ENCODE data around the gene BRSK2. TPM values are rescaled to one million over a fixed set of nuclear protein-coding genes. Genes with fewer than 3 reads are reported as not detected.

The BRSK2 gene
- total RNA-seq, 4 donors from 2014 or later: 0.72 to 1.6 (median 0.82) TPM; not detected in 1

GRCh38 chr11:1350086-1350725 is 39.5 kb upstream of the BRSK2 start:
- ATAC-seq (ENCODE audit: low FRiP score) (no peak), DNase-seq (ENCODE audit: low spot score) (no peak)
- TF ChIP-seq, protein P1, sequence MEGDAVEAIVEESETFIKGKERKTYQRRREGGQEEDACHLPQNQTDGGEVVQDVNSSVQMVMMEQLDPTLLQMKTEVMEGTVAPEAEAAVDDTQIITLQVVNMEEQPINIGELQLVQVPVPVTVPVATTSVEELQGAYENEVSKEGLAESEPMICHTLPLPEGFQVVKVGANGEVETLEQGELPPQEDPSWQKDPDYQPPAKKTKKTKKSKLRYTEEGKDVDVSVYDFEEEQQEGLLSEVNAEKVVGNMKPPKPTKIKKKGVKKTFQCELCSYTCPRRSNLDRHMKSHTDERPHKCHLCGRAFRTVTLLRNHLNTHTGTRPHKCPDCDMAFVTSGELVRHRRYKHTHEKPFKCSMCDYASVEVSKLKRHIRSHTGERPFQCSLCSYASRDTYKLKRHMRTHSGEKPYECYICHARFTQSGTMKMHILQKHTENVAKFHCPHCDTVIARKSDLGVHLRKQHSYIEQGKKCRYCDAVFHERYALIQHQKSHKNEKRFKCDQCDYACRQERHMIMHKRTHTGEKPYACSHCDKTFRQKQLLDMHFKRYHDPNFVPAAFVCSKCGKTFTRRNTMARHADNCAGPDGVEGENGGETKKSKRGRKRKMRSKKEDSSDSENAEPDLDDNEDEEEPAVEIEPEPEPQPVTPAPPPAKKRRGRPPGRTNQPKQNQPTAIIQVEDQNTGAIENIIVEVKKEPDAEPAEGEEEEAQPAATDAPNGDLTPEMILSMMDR (IDR thresholded peaks at IDR 0.05): no peak

DNA sequence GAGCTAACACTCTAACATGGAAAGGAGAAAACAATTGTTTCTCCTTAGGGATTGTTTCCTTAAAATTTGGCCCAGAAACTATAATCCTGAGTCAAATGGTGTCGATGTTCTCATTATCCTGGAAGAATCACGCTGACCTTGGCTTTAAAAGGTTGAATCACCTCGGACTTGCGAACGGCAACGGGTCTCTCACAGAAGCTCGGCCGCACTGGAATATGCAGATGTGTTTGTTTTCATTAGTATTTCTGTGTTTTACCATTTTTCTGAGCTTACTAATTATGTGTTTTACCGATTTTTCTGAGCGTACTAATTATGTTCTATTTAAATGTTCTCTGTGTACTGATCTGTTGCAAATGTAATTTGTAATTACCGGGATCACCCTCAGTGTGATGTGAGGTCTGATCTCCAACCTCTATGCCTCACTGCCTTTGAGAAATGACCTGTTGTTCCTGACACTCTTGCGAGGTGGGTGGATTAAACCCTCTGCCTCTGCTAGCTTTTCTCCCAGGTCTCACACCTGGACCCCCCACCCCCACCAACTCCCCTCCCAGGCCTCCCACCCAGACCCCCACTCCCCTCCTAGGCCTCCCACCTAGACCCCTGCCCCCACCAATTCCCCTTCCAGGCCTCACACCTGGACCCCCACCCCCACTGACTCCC is 38.3 kb upstream of the BRSK2 start:
- TF ChIP-seq, protein P1 (IDR thresholded peaks at IDR 0.05): no peak
- DNase-seq (ENCODE audit: low spot score): no peak
- no peak for ATAC-seq (ENCODE audit: low FRiP score)

DNA sequence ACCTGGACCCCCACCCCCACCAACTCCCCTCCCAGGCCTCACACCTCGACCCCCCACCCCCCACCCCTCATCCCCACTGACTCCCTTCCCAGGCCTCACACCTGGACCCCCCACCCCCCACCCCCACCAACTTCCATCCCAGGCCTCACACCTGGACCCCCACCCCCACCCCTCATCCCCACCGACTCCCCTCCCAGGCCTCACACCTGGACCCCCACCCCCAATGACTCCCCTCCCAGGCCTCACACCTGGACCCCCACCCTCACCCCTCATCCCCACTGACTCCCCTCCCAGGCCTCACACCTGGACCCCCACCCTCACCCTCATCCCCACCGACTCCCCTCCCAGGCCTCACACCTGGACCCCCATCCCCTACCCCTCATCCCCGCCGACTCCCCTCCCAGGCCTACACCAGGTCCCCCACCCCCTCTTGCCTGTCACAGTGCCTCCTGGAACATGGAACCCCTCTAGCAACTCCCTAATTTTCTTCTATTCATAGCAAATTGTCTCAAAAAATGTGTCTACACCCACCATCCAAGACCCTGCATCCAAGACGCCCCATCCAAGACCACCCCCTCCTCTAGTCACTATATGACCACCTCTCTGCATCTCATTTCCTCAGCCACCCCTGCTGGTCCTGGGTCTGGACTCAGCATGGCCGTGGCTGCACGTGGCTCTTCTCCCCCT is 36.9 kb upstream of the BRSK2 start:
- TF ChIP-seq, protein P1 (IDR thresholded peaks at IDR 0.05): no peak

GRCh38 chr11:1353383-1354124 is 36.2 kb upstream of the BRSK2 start:
- DNase-seq (ENCODE audit: low spot score) (no peak), ATAC-seq (ENCODE audit: low FRiP score) (no peak)
- TF ChIP-seq, protein P1 (IDR thresholded peaks at IDR 0.05): no peak

More for the DNA sequence above, 36.9 kb upstream of the BRSK2 start:
- no peak for DNase-seq (ENCODE audit: low spot score)
- ATAC-seq (ENCODE audit: low FRiP score): no peak

DNA sequence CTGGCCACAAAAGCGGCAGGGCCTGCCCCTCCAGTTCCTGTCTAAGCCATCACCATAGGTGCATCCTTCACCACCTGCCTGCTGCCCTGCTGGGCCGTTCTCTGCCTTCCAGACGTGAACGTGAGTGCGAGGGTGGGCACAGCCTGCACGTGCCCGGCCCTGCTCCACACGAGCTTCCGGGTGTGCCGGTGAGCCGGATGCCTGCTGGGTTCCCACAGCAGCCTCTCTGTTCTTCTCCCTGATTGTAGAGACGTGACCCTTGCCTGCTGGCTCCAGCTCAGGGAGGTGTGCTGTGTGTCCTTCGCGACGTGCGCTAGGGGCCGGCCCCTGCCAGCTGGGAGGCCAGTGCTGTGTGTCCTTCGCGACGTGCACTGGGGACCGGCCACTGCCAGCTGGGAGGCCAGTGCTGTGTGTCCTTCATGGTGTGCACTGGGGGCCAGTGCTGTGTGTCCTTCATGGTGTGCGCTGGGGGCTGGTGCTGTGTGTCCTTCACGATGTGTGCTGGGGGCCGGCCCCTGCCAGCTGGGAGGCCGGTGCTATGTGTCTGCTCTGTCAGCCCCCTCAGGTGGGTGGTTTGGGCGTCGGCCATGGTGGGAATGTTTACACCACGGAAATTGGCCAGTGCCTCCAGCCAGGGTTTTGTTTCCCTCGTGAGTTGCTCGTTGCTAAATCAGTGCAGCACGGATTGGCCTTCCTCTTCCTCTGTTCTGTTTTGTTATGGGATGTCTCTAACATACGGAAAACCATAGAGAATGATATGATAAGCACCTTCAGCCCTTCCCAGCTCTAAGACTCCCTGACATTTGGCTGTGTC is 35.4 kb upstream of the BRSK2 start:
- ATAC-seq (ENCODE audit: low FRiP score) (no peak), DNase-seq (ENCODE audit: low spot score) (no peak)
- TF ChIP-seq, protein P1 (IDR thresholded peaks at IDR 0.05): no peak

- DNase-seq (ENCODE audit: low spot score) (no peak), ATAC-seq (ENCODE audit: low FRiP score) (no peak)
- TF ChIP-seq, protein P1 (IDR thresholded peaks at IDR 0.05): no peak
Measured at GRCh38 chr11:1356007-1356435, 33.7 kb upstream of the BRSK2 start.
